ENCODE data around the gene AUTS2.

- TF ChIP-seq CTCF (tag by site-specific recombination; IDR thresholded peaks at IDR 0.05) (no peak), PATZ1 (tag by site-specific recombination; IDR thresholded peaks at IDR 0.05) (no peak), ZNF791 (tag by site-specific recombination; IDR thresholded peaks at IDR 0.05) (no peak), ZNF121 (tag by site-specific recombination; IDR thresholded peaks at IDR 0.05) (no peak), GFI1B (tag by site-specific recombination; IDR thresholded peaks at IDR 0.05) (no peak), ZSCAN4 (tag by site-specific recombination; IDR thresholded peaks at IDR 0.05) (no peak)
Measured at GRCh38 chr7:70189776-70190175, 591.5 kb downstream of the AUTS2 start.
